Measurements from ENCODE around the gene TAF11L6. TPM values are rescaled to one million over a fixed set of nuclear protein-coding genes. Genes with fewer than 3 reads are reported as not detected.
"Not testable (repeated sequence)": the region's sequence is repeated elsewhere in the genome, so short reads cannot be mapped to it uniquely, and the experiment has no call there.

TAF11L6 gene
- total RNA-seq, 2 donors from 2014 or later: not detected

GRCh38 chr5:17526504-17526903 lies 2.0 kb upstream of the TAF11L6 start:
- H3K4me1 Mint-ChIP-seq; ATAC-seq (replicated peaks); H3K27me3 Mint-ChIP-seq; H3K4me3 Mint-ChIP-seq; H3K36me3 Mint-ChIP-seq (ENCODE audit: low read depth); H3K27ac Mint-ChIP-seq; H3K9me3 Mint-ChIP-seq: not testable (repeated sequence)

Other genes with a start within 250 kb of the TAF11L6 start
- gene TAF11L2, start 30.4 kb upstream of the TAF11L6 start, total RNA-seq: not detected
- not detected for gene TAF11L3, start 10.3 kb upstream of the TAF11L6 start, total RNA-seq
- gene TAF11L4, start 6.9 kb upstream of the TAF11L6 start, total RNA-seq: not detected
- gene TAF11L5, start 3.4 kb upstream of the TAF11L6 start, total RNA-seq: not detected
- gene TAF11L7, start 57.1 kb downstream of the TAF11L6 start, total RNA-seq: not detected
- not detected for gene TAF11L8, start 62.3 kb downstream of the TAF11L6 start, total RNA-seq
- not detected for gene TAF11L9, start 65.7 kb downstream of the TAF11L6 start, total RNA-seq
- gene TAF11L10, start 69.2 kb downstream of the TAF11L6 start, total RNA-seq: not detected
- gene TAF11L11, start 75.5 kb downstream of the TAF11L6 start, total RNA-seq: not detected
- gene TAF11L12, start 81.7 kb downstream of the TAF11L6 start, total RNA-seq: not detected
- not detected for gene TAF11L13, start 103.4 kb downstream of the TAF11L6 start, total RNA-seq
- gene TAF11L14, start 105.8 kb downstream of the TAF11L6 start, total RNA-seq: not detected

Measured in activated T-helper 17 cell treated with anti-CD3 and anti-CD28 coated beads, Interleukin-2, amount 50 U/mL, for 72 hours (primary cell).